HG03378 (cell line): Measurements from ENCODE around the gene EXOC4.

ENCODE experiments used
- ATAC-seq: cut with Tn5 transposase; IDR thresholded peaks from one replicate; pipeline ENCODE4 v1.9.1; 2021; ENCODE audit warnings: mild to moderate bottlenecking, moderate library complexity; ENCODE audit not compliant: unreplicated experiment

Gene EXOC4

DNA sequence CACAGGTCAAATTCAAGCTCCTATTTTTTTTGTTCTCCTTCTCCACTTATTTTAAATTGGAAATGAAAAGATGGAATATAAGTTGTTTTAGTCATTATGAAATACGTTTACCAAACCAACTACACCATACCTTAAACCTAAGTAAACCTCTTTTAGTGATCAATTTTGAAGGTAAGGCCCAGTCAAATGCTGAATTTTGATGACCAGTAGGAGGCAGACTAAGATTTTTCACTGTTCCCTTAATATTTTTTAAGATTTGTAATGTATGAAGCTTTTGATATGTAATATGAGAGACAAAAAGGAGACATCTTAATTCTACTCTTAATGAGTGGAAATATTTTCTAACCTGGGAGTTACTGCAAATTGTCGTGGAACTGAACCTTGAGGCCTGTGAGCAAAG, 311.6 kb downstream of the EXOC4 start:
- no peak for ATAC-seq

DNA sequence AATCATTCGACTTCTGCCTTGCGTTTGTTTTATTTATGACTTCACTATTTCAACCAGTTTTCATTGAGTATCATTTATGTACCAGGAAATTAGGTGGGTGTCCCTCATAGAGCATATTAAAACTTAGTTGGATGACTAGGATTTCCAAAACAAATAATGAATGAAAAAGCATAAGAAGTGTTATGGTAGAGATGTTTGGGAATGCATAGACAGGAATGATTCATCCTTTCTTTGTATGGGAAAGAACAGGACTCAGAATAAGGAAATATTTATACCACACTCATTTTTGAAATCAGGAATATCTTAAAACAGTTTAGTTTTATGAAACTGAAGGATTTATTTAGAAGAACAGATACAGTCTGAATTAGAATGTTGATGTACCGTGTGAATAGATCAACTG, 315.7 kb downstream of the EXOC4 start:
- ATAC-seq: no peak

DNA sequence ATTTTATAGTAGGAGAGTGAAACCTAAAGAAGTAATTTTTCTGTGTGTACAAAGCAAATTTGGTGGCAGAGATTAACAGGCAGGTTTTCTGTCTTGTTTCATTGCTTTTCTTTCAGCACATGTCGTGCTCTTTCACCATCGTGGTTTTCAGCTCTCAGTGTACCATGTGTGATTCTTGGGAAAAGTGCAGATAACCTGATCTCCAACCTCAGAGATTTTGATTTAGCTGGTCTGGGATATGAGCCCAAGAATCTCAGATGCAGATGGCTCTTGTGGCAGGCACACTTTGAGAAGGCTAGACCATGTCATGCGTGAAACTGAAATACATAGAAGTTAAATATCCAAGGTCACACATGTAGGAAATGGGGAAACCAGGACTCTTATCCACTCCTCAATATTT, 317.4 kb downstream of the EXOC4 start:
- no peak for ATAC-seq

DNA sequence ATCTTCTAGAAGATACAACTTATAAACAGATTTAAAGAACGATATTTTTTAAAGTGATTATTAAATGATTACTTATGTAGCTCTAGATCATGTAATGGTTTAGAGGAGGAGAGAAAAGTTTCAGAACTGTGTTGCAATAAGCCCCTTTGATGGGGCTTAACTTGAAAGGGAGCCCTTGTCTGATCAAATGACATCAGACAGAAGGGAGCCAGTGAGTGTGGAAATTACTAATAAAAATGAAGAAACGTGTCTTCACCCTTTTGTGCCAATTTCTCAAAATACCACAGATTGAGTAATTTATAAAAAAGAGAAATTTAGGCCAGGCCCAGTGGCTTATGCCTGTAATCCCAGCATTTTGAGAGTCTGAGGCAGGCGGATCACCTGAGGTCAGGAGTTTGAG, 318.2 kb downstream of the EXOC4 start:
- ATAC-seq: no peak

DNA sequence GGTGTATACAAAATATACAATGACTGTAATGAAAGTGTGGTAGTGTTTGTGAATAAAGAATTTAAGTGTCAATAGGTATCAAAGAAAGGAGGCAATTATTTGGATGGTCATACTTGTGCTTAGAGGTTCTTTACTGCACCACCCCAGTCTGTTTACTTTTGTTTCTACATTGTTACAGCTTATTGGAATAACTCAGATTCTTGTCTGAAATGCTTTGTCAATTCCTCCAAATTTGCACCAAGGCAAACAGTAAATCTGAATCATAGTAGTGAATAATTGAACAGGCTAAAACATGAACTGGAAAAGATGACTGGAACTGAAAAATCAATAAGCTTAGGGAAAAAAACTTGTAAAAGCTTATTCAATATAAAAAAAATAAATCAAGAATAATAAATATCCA, 319.2 kb downstream of the EXOC4 start:
- ATAC-seq: no peak

DNA sequence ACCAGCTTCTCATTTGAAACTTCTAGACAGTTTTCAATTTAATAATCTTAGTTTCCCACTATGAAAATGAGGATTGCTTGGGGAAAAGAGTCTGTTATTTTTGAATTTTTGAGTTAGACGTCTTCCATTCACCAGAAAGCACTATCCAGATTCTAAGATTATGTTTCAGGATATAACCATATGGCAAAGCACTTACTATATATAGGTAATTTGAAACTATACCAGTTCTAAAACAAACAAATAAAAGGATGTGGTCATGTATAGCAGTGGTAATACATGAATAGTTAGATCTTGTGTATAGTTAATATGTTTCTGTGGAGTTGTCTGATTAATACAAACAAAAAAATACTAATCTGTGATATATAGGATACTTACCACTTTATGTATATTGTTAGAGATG, 320.0 kb downstream of the EXOC4 start:
- ATAC-seq: no peak

DNA sequence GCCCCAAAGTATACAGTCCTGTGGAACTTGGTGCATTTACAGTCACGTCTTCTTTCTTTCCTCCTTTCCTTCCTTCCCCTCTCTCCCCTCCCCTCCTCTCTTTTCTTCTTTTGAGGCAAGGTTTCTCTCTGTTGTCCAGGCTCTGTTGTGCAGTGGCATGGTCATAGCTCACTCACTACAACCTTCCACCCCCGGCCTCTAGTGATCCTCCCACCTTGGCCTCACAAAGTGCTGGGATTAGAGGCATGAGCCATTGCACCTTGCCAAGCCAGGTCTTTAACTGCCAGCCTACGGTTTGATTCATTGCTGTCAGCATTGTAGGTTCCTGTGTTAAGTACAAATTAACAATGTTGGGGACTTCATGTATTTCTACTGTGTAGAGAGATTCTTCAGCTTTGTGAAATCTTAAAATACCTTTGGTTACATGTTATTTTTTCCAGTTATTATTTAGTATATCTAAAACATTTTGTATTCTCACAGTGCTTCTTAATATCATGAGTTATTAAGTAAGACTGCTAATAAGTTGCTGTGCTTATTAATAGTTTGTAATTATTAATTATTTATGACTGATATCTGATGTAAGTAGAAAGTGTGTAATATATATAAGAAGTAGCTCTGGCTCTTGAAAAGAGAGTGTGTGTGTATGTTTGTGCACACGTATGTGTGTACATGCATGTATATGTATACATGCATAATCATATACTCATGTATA, 320.8 kb downstream of the EXOC4 start:
- ATAC-seq: no peak

DNA sequence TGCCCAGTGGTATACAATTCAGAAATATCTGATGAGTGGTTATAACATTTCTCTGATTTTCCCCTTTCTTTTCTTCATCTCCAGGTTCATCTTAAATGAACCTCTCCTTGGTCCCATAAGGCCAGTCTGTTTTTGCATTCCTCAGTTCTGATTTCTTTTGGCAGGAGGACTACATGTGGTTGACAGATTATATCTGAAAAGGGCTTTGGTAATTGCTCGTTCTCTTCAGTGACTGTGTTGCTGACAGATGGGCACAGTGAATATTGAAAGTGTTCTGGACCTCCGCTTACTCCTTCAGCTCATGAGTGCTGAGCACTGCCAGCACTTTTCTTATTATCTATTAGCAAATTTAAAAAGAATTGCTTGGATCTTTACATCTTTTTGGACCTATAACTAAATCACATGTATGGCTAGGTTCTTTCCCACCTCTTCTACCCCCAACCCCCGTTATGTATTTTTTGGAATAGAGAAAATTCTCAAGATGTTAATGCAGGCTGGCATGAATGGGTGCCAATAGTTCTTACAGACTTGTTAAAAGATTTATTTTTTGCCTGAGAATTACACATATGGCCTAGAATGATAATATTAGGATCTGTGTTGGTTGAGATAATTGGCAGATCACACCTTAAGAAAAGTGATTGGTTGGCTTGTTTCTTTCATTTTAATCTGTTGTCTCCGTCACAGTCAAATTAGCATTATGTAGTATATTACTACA, 323.0 kb downstream of the EXOC4 start:
- no peak for ATAC-seq

DNA sequence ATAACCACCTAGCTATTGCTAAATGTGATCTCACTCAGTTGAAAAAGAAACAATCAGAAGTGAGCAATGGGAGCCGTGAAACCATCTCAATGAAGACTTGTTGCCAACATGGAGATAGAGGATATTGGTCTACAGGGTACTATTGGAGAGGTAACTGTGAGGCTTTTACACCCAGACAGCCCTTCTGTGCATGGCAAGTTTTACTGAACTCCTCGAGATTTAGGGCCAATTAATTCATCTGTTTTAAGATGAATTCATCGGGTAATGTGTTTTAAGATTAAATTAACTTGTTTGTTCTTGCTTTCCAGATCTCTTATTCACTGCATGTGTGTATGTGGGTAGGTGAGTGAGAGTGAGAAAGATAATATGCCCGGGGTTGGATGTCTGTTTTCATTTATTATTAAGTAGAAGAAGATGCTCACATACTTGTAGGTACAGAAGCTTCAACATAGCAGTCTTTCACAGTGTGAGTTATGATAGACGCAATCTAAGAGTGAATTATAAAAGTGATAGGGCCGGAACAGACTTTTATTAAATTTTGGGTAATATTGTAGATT, 323.8 kb downstream of the EXOC4 start:
- ATAC-seq: no peak

DNA sequence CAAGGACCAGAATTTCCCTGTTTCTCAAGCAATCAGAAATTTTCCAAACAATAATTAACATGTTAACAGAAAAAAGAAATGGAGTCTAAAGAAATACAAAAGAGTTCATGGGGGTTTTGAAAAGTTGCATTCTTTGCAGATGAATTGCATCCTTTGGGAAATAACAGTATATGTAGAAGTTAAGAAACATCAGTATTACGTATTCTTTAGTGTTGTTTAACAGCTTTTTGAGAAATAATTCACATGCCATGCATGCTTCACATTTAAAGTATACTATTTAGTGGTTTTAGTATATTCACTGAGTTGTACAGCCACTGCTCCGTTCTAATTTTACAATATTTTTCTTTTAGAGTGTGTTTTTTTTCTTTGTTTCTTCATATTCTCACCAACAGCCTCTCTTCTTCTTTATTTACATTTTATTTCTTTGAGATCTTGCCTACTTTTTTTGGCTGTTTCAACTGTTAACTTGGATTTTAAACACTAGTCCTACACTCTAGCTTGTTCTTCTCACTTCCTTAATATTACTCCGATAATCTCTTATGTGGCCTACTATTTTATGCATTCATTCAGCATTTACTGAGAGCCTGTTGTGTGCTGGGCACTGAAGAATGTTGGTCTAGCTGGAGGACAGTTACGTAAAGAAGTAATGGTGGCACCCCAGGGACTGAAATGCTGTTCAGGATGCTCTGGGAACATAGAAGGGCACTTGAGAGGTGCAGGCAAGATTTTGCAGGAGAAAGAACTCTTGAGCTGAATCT, 330.1 kb downstream of the EXOC4 start:
- no peak for ATAC-seq

DNA sequence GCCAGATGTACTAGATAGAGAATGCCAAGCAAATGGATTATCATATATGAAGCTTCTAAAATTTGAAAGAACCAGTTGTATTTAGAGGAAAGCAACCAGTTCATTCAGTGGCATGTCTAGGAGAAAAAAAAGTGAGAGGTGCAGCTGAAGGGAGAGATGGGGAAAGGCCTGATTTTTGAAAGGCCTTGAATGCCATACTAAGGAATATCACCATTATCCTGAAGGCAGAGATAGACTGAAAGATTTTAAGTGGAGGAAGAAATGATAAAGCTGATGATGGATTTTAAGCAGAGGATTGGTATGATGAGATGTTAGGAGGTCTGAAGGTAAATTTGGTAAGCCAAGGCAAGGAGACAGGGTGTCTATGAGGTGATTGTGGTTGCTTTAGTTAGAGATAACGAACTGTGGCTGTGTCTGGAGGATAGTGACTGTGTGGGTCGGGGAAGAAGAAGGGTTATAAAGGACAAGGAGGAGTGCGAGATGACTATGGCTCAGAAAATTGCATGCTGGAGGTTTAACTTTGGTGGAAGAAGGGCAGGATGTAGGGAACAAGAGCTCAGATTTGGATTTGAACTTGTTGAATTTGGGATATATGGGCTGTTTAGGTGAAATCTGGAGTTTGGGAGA, 330.8 kb downstream of the EXOC4 start:
- ATAC-seq: no peak

DNA sequence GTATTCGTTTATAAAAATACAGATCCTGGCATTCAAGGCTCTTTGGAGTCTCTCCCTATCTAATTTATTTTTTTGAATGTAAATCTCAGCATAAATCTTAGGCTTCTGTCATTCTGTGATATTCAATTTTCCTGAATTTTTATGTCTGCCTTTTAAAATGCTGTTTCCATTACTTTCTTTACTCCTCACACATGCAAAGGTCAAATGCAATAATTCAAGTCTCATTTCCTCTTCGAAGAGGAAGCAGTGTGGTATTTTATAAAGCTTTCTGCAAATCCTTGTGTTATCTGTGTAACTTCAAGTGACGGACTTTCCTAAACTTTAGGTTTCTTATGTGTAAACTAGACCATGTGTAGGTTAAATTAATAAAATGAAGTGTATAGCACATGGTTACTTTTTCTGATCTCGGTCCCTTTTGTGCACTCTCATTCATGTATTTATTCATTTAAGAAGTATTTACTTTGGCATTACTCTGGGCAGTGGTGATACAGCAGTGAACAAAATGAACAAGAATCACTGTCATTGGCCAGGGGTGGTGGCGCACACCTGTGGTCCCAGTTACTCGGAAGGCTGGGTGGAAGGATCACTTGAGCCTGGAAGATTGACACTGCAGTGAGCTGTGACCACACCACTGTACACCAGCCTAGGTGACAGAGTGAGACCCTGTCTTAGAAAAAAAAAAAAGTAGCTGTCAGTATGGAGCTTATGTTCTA, 332.2 kb downstream of the EXOC4 start:
- ATAC-seq: no peak

DNA sequence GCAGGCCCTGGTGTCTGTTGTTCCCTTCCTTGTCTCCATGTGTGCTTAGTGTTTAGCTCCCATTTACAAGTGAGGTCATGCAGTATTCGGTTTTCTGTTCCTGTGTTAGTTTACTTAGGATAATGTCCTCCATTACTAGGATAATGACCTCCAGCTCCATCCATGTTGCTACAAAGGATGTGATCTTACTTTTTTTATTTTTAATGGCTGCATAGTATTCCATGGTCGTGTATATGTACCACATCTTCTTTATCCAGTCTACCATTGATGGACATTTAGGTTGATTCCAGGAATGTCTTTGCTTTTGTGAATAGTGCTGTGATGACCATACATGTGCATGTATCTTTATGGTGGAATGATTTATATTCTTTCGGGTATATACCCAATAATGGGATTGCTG, 333.4 kb downstream of the EXOC4 start:
- ATAC-seq: no peak

DNA sequence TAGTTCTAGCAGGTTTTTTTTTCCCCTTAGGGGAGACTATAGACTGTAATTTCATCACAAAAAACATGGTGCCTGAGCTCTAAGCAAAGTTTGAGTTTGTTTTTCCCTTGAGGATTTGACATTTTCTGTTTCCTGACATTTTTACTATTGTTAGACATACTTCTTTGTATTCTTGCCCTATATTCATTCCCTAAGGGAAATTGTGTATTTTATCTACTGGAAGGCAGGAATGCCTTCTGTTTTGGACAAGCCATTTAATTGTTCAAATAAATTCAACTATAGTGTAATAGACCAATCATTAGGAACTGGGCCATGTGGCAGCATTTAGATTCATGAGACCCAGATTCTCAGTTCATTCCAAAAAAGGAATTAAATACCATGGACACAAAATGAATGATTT, 335.0 kb downstream of the EXOC4 start:
- no peak for ATAC-seq

DNA sequence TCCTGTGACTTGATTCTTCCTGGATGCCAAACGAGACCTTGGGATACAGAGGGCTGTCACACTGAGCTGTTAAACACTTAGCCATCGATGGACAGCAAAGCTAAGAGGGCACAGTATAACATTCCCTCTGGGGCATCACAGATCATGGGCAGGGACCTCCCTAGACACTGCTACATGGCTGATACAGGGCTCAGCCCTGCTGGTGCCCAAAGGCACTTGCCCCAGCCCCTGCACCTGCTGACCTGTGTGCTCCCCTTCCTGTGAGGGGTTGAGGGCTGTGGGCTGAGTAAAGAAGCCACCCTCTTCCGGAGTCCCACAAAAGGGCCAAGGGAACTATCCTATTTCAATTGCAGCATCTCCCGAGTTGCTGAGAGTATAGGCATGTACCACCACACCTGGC, 337.9 kb downstream of the EXOC4 start:
- ATAC-seq: no peak

DNA sequence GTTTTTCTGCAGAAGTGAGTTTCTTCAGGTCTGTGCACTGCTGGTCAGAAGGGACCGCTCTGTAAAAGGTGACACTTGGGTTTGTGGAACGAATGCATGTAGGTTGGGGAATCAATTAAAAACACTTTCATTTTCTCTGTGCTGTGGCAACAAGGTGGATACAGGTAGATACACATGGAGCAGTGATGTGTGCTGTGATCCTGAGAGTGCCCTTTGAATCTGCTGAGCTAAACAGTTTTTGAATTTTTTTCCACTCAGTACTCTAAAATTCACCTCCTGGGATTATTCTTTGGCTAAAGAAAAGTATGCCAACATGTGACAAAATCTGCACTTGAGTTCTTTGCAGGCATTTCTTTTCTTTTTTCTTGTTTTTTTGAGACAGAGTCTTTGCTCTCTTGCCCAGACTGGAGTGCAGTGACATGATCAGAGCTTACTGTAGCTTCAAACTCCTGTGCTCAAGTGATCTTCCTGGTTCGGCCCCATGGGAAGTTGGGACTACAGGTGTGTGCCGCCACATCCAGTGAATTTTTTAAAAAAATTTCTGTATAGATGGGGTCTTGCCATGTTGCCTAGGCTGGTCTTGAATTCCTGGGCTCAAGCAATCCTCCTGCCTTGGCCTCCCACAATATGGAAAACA, 338.9 kb downstream of the EXOC4 start:
- ATAC-seq: no peak

DNA sequence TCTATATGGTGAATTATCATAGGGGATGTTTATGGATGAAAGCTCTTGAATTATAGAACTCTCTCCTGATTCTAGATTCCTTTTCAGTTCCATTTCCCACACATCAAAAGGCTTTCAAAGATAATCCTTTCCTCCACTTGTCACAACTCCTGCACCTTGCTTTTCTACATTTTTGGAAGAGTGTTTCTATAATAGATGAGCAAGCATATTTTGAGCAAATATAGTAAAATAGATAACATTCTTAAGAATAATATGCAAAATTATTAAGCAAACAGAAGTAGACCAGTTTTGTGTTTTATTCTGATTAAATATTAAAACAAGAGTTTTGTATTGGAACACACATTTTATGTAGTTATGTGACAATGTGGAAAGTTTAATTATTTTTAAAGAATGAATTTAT, 340.7 kb downstream of the EXOC4 start:
- ATAC-seq: no peak

DNA sequence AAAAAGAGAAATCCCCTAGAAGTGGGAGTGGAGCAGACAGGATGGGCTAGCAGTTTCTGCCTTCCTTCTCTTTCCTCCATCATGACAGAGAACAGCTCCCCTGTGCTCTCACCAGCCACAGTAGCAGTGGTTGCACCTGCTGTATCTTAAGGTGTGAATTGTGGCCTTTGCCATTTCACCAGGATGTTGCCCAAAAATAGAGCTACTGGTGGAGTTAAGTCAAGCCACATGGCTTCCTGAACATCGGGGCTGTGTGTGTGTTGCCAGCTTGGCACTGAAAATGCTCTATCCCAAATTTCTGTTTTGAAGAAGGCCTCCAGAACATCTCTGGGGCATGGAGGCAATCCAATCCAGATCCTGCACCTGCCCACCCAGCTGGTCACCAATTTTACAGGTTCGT, 348.7 kb downstream of the EXOC4 start:
- no peak for ATAC-seq

DNA sequence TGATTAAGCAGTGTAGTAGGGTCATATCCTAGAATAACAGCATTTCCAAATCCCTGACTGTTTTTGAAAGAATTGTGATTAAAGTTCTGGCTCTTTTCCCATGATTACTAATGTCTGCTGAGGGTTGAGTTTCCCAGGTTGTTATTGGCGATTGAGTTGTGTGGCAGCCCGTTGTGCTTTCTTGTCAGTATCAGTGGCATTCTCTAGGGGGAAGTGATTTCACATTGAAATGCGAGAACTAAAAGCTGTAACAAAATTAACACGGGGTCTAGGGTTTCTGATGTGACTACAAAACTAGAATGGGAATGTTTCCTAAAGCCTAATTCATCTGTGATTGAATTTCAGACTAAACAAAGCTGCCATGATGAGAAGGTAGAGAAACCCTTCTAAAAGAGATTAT, 349.4 kb downstream of the EXOC4 start:
- ATAC-seq: no peak

DNA sequence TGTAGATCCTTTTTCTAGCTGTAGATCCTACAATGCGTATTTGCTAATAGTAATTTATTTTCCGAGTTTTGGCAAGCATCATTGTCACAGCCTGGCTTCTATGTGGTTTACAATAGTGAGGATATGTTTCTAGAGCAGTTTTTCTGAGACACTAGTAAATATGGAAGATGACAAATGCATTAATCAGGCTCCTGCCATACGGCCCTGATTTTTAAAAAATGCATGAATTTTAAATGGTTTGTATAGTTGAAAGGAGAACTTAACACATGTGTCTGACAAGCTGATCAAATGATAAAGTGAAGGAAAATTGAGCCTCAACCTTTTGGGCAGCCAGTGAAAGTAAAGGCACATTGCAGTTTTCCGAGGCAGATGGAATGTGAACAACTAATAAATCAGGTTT, 354.1 kb downstream of the EXOC4 start:
- ATAC-seq: no peak
